Measurements from ENCODE around the gene SPINK8.
A peak's percentile ranks its signal among the peaks of the same experiment; 100 is the strongest.
"Not testable (repeated sequence)": the region's sequence is repeated elsewhere in the genome, so short reads cannot be mapped to it uniquely, and the experiment has no call there.

Gene SPINK8

GRCh38 chr3:48276911-48277641 is 56.4 kb downstream of the SPINK8 start:
- no peak for DNase-seq

DNA sequence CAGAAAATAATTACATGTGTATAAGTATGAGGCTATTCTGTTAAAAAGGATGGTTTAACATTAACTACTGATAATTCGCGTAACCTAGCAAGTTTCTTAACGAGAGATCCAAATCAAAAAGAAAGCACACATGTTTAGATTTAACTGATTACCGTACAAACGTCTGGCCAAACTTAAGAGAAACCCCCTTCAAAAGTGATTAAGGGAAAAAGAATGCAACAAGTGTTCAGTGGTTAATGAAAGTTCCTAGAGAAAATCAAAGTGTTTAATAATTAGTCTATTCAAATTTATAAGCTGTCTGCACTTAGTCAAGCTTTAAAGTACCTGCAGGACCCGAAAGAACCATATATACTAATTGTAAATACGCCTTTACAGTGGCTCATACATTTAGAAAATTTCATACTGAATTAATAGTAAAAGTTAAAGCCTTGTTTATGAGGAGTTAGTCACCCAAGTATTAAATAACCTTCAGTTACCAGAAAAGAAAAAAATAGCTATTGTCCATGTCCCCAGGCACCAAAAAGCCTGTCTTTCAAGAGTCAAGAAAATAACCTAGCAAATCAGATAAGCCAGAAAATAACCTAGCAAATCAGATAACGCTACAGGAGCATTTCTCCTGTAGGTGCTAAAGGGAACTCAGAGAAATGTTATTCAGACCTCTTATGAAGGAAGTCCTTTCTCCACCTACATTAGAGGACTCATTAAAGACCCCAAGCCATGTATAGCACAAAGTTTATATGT is 58.0 kb downstream of the SPINK8 start:
- peak; percentile 12 for DNase-seq

DNA sequence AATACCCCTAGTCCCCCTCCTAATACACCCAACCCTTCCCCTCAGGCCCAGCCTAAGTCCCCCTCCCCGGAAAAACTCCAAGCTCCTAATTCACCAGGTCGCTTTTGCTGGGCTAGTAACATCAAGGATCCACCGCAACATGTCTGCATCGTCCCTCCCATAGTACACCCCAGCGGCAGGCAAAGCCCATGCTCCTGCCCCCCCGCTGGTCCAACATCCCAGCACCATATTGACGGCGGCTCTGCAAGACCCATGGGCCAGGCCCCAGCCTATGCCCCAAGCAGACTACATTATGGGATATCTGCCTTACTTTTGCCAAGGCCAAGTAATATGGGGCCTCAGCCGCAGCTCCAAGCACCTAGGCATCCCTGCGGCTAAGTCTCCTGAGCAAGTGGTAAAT is 59.0 kb downstream of the SPINK8 start:
- no peak for DNase-seq

GRCh38 chr3:48273594-48274211 is 59.8 kb downstream of the SPINK8 start:
- peak; percentile 61 for DNase-seq

DNA sequence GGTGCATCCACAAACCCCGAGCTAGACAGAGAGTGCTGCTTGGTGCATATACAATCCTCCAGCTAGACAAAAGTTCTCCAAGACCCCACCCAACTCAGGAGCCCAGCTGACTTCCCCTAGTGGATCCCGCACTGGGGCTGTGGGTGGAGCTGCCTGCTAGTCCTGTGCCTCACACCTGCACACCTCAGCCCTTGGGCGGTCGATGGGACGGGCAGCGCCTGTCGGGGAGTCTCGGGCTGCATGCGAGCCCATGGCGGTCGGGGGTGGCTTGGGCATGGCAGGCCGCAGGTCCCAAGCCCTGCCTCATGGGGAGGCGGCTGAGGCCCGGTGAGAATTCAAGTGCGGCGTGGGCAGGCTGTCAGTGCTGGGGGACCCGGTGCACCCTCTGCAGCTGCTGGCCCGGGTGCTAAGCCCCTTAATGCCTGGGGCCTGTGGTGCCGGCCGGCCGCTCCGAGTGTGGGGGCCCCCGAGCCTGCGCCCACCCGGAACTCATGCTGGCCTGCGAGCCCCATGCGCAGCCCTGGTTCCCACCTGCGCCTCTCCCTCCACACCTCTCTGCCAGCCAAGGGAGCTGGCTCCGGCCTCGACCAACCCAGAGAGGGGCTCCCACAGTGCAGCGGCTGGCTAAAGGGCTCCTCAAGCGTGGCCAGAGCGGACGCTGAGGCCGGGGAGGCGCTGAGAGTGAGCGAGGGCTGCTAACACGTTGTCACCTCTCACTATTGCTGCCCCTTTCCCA is 61.5 kb downstream of the SPINK8 start:
- DNase-seq = no peak

DNA sequence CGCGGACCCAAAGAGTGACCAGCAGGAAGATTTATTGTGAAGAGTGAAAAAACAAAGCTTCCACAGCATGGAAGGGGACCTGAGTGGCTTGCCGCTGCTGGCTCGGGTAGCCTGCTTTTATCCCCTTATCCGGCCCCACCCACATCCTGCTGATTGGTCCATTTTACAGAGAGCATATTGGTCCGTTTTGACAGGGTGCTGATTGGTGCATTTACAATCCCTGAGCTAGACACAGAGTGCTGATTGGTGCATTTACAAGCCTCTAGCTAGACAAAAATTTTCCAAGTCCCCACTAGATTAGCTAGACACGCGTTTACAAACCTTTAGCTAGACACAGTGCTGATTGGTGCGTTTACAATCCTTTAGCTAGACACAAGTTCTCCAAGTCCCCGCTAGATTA is 62.2 kb downstream of the SPINK8 start:
- DNase-seq = not testable (repeated sequence)

GRCh38 chr3:48270306-48270705 is 63.2 kb downstream of the SPINK8 start:
- DNase-seq = no peak

GRCh38 chr3:48269592-48269991 is 63.9 kb downstream of the SPINK8 start:
- no peak for DNase-seq

GRCh38 chr3:48268936-48269561 is 64.4 kb downstream of the SPINK8 start:
- no peak for DNase-seq

- no peak for DNase-seq
Observed at GRCh38 chr3:48268381-48268935, 65.0 kb downstream of the SPINK8 start.

GRCh38 chr3:48267782-48268181 is 65.7 kb downstream of the SPINK8 start:
- DNase-seq = no peak

DNA sequence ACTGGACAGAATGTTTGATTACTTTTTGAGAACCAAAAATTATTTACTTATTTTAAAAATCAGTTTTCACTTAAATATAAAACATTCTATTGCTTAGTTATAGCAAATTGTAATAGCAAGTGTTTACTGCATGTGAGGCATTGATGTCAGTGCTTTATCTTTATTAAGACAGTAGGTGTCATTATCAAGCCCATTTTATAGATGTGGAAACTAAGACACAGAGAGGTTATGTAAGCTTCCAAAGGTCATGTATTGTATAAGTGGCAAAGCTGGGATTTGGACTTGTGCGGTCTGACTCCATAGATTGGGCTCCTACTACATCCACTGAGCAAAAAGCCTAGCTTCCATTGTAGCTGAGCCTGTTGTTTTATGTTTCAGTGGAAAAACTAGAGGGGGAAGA is 74.9 kb downstream of the SPINK8 start:
- DNase-seq = no peak

Data from EL (cell line).